Measurements from ENCODE around the gene TCAIM.

TCAIM gene

DNA sequence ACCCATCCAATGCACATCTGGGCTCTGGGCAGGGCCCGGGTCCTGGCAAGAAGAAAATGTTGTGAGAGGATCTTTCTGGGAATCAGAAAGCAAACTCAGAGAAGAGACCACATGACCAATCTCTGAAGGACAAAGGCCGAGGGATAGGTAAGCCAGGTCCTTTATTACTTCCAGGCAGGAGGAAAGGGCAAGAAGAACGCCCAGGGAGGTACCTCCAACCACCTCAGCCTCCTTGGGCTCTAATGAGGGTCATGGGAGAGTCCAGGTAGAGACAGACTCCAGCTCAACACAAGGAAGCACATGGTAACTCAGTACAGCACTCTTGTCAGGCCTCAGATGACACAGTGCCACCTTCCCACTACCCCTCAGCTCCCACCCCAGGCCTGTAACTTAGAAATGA is 112.9 kb downstream of the TCAIM start:
- no peaks in the 10 kb centered on the region for H4K20me1 ChIP-seq (ENCODE audit: insufficient read depth, low read length)
- H3K9ac ChIP-seq (ENCODE audit: low read depth, low read length), result no peak overlapping the region
- DNase-seq, result no peak
- H3K9me3 ChIP-seq (ENCODE audit: insufficient read depth, low read length, severe bottlenecking), result no peaks in the 10 kb centered on the region
- ATAC-seq (ENCODE audit: insufficient read depth, low read depth), result no peak
- no peak overlapping the region for H2AFZ ChIP-seq (ENCODE audit: low read depth, low read length)
- H3K79me2 ChIP-seq (ENCODE audit: insufficient read depth, low read length), result peaks cover 5% of the 10 kb centered on the region; the same call in 1 of the 2 replicates
- H3K36me3 ChIP-seq (ENCODE audit: insufficient read depth, low read length), result peaks cover 91% of the 10 kb centered on the region
- H3K4me3 ChIP-seq (ENCODE audit: low read depth in 1 of 2, low read length in 2 of 2), result no peak overlapping the region
- H3K4me1 ChIP-seq (ENCODE audit: insufficient read depth, low read length), result no peaks in the 10 kb centered on the region
- TF ChIP-seq, protein P1, sequence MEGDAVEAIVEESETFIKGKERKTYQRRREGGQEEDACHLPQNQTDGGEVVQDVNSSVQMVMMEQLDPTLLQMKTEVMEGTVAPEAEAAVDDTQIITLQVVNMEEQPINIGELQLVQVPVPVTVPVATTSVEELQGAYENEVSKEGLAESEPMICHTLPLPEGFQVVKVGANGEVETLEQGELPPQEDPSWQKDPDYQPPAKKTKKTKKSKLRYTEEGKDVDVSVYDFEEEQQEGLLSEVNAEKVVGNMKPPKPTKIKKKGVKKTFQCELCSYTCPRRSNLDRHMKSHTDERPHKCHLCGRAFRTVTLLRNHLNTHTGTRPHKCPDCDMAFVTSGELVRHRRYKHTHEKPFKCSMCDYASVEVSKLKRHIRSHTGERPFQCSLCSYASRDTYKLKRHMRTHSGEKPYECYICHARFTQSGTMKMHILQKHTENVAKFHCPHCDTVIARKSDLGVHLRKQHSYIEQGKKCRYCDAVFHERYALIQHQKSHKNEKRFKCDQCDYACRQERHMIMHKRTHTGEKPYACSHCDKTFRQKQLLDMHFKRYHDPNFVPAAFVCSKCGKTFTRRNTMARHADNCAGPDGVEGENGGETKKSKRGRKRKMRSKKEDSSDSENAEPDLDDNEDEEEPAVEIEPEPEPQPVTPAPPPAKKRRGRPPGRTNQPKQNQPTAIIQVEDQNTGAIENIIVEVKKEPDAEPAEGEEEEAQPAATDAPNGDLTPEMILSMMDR (IDR thresholded peaks at IDR 0.05; ENCODE audit: borderline replicate concordance, extremely low read depth, low read length, poor library complexity, severe bottlenecking), result no peak
- no peak for TF ChIP-seq EZH2 (IDR thresholded peaks at IDR 0.05; ENCODE audit: borderline replicate concordance, low read depth, low read length, severe bottlenecking)
- no peak overlapping the region for H3K27ac ChIP-seq (ENCODE audit: low read length)
- H3K27me3 ChIP-seq (ENCODE audit: insufficient read depth, low read length, poor library complexity), result no peaks in the 10 kb centered on the region
- H3K4me2 ChIP-seq (ENCODE audit: insufficient read depth, low read length), result no peak overlapping the region

- peaks cover 17% of the 10 kb centered on the region for H3K79me2 ChIP-seq (ENCODE audit: insufficient read depth, low read length)
- no peak overlapping the region for H3K4me2 ChIP-seq (ENCODE audit: insufficient read depth, low read length)
- H3K36me3 ChIP-seq (ENCODE audit: insufficient read depth, low read length), result peaks cover 89% of the 10 kb centered on the region
- H4K20me1 ChIP-seq (ENCODE audit: insufficient read depth, low read length), result no peaks in the 10 kb centered on the region
- no peak for DNase-seq
- no peaks in the 10 kb centered on the region for H3K9me3 ChIP-seq (ENCODE audit: insufficient read depth, low read length, severe bottlenecking)
- no peak overlapping the region for H3K9ac ChIP-seq (ENCODE audit: low read depth, low read length)
- H3K4me3 ChIP-seq (ENCODE audit: low read depth in 1 of 2, low read length in 2 of 2), result no peak overlapping the region
- TF ChIP-seq EZH2 (IDR thresholded peaks at IDR 0.05; ENCODE audit: borderline replicate concordance, low read depth, low read length, severe bottlenecking), result no peak
- TF ChIP-seq, protein P1 (IDR thresholded peaks at IDR 0.05; ENCODE audit: borderline replicate concordance, extremely low read depth, low read length, poor library complexity, severe bottlenecking), result no peak
- H2AFZ ChIP-seq (ENCODE audit: low read depth, low read length), result no peak overlapping the region
- no peaks in the 10 kb centered on the region for H3K4me1 ChIP-seq (ENCODE audit: insufficient read depth, low read length)
- no peak for ATAC-seq (ENCODE audit: insufficient read depth, low read depth)
- H3K27me3 ChIP-seq (ENCODE audit: insufficient read depth, low read length, poor library complexity), result no peaks in the 10 kb centered on the region
- no peak overlapping the region for H3K27ac ChIP-seq (ENCODE audit: low read length)
These were observed 115.7 kb downstream of the TCAIM start for GRCh38 chr3:44454258-44454657.

DNA sequence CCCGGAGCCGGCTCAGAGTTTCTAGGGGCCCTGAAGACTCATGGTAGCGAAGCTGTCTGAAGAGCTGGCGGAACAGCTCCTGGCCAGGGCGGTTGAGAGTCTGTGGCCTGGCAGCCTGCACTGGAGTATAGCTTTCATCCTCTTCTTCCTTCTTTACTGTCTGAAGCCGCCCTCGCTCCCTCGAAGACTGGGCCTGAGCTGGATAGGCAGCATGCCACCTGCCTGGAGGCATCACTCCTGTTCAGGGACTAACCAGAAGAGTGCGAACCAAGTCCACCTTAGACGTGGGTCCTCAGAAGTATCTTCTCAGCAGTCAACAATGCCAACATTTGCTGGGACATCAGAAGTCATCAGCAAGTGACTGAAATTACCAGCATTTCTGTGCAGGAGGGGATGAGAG is 116.8 kb downstream of the TCAIM start:
- DNase-seq, result no peak
- Histone ChIP-seq H3K9me3 (ENCODE audit: insufficient read depth, low read length, severe bottlenecking) (no peaks in the 10 kb centered on the region), H3K4me2 (ENCODE audit: insufficient read depth, low read length) (no peak overlapping the region), H3K79me2 (ENCODE audit: insufficient read depth, low read length) (peaks cover 21% of the 10 kb centered on the region), H3K4me3 (ENCODE audit: low read depth in 1 of 2, low read length in 2 of 2) (no peak overlapping the region), H3K36me3 (ENCODE audit: insufficient read depth, low read length) (peaks cover 88% of the 10 kb centered on the region), H2AFZ (ENCODE audit: low read depth, low read length) (no peak overlapping the region), H3K4me1 (ENCODE audit: insufficient read depth, low read length) (no peaks in the 10 kb centered on the region), H3K9ac (ENCODE audit: low read depth, low read length) (no peak overlapping the region), H3K27me3 (ENCODE audit: insufficient read depth, low read length, poor library complexity) (no peaks in the 10 kb centered on the region), H3K27ac (ENCODE audit: low read length) (no peak overlapping the region), H4K20me1 (ENCODE audit: insufficient read depth, low read length) (no peaks in the 10 kb centered on the region)
- TF ChIP-seq, protein P1 (IDR thresholded peaks at IDR 0.05; ENCODE audit: borderline replicate concordance, extremely low read depth, low read length, poor library complexity, severe bottlenecking), result no peak
- no peak for TF ChIP-seq EZH2 (IDR thresholded peaks at IDR 0.05; ENCODE audit: borderline replicate concordance, low read depth, low read length, severe bottlenecking)
- no peak for ATAC-seq (ENCODE audit: insufficient read depth, low read depth)
